Spinal cord (tissue), 10 donors: ENCODE measurements around the gene CPA4. TPM values are rescaled to one million over a fixed set of nuclear protein-coding genes. Genes with fewer than 3 reads are reported as not detected.

ENCODE experiments used
- DNase-seq, 6 donors: peaks; one replicate each; pipeline versions ENCODE4 v3.0.0 to v3.0.0-alpha.2; 2013 to 2015; ENCODE audit warnings: low spot score in 6 of 6, low read depth in 4 of 6
- H3K27ac ChIP-seq: one replicate; pipeline ENCODE4 v1.5.1; 2013; ENCODE audit warnings: low read depth, low read length, control low read depth
- H3K27me3 ChIP-seq: one replicate; pipeline ENCODE4 v1.6.1; 2013; ENCODE audit warnings: low read length; ENCODE audit not compliant: control insufficient read depth, insufficient read depth
- H3K36me3 ChIP-seq: one replicate; pipeline ENCODE4 v1.6.1; 2013; ENCODE audit warnings: low read length; ENCODE audit not compliant: control insufficient read depth, insufficient read depth
- H3K4me1 ChIP-seq: one replicate; pipeline ENCODE4 v1.6.1; 2013; ENCODE audit warnings: low read length; ENCODE audit not compliant: control insufficient read depth, insufficient read depth
- H3K4me3 ChIP-seq: one replicate; pipeline ENCODE4 v1.5.1; 2013; ENCODE audit warnings: low read depth, low read length, control low read depth
- H3K9me3 ChIP-seq: one replicate; pipeline ENCODE4 v1.6.1; 2013; ENCODE audit warnings: low read length; ENCODE audit not compliant: control insufficient read depth, insufficient read depth
- WGBS: methylation state at CpG from one replicate; pipeline ENCODE4 v1.1.5; 2013; ENCODE audit warnings: missing lambda C conversion rate; ENCODE audit not compliant: insufficient coverage; 5-methylcytosine and 5-hydroxymethylcytosine counted together
- polyA plus RNA-seq, 2 donors: library from polyadenylated mRNA; unstranded; fragments of 120-200 nt; gene quantifications; one replicate each; pipeline ENCODE4 v1.2.1, GENCODE V29; 2013; ENCODE audit not compliant: insufficient read length in 2 of 2
- total RNA-seq, 2 donors: library from RNA; depleted of rRNA in 1 of 2; stranded (reverse); fragments of 120-200 nt in 1 of 2; fragments of >200 nt in 1 of 2; gene quantifications; one replicate each; pipeline versions ENCODE4 v1.2.3 to v1.2.4, GENCODE V29; 2013 to 2014
- donor health status: healthy.

CPA4 gene
- total and polyA plus RNA-seq, 4 donors = 0.84 to 2.1 (median 1.5) TPM

GRCh38 chr7:130298544-130299326 is 5.8 kb downstream of the CPA4 start:
- peaks cover 18% of the 10 kb centered on the region for H3K4me1 ChIP-seq
- H3K27me3 ChIP-seq = no peaks in the 10 kb centered on the region
- no peak for DNase-seq
- H3K36me3 ChIP-seq = no peaks in the 10 kb centered on the region
- no peak overlapping the region for H3K27ac ChIP-seq
- H3K4me3 ChIP-seq = no peak overlapping the region
- WGBS = 88% methylated on average over 3 of the region's 5 CpGs
- no peaks in the 10 kb centered on the region for H3K9me3 ChIP-seq

GRCh38 chr7:130299866-130300265 is 6.9 kb downstream of the CPA4 start:
- Histone ChIP-seq H3K4me1 (peaks cover 15% of the 10 kb centered on the region), H3K27me3 (no peaks in the 10 kb centered on the region), H3K27ac (no peak overlapping the region), H3K36me3 (no peaks in the 10 kb centered on the region), H3K4me3 (no peak overlapping the region), H3K9me3 (no peaks in the 10 kb centered on the region)
- no peak for DNase-seq
- 87% methylated on average over 4 of the region's 7 CpGs for WGBS

- 94% methylated on average over 3 of the region's 8 CpGs for WGBS
- Histone ChIP-seq H3K36me3 (no peaks in the 10 kb centered on the region), H3K4me1 (peaks cover 30% of the 10 kb centered on the region), H3K4me3 (no peak overlapping the region), H3K27me3 (no peaks in the 10 kb centered on the region), H3K9me3 (no peaks in the 10 kb centered on the region), H3K27ac (peak overlapping the region; percentile 49)
- DNase-seq = no peak
These were observed 8.6 kb downstream of the CPA4 start for GRCh38 chr7:130301501-130302020.

GRCh38 chr7:130302649-130303048 is 9.7 kb downstream of the CPA4 start:
- no peak overlapping the region for H3K4me3 ChIP-seq
- H3K9me3 ChIP-seq = no peaks in the 10 kb centered on the region
- no peaks in the 10 kb centered on the region for H3K27me3 ChIP-seq
- no peak for DNase-seq
- H3K36me3 ChIP-seq = no peaks in the 10 kb centered on the region
- H3K4me1 ChIP-seq = peaks cover 23% of the 10 kb centered on the region
- H3K27ac ChIP-seq = peak overlapping the region; percentile 61

GRCh38 chr7:130303127-130303526 is 10.2 kb downstream of the CPA4 start:
- DNase-seq = no peak
- H3K36me3 ChIP-seq = no peaks in the 10 kb centered on the region
- no peaks in the 10 kb centered on the region for H3K9me3 ChIP-seq
- no peak overlapping the region for H3K4me3 ChIP-seq
- H3K27ac ChIP-seq = no peak overlapping the region
- no CpG with 5 or more reads among the region's 2 CpGs for WGBS
- H3K4me1 ChIP-seq = peaks cover 18% of the 10 kb centered on the region
- no peaks in the 10 kb centered on the region for H3K27me3 ChIP-seq

GRCh38 chr7:130303551-130303950 is 10.6 kb downstream of the CPA4 start:
- WGBS = no CpG with 5 or more reads among the region's 5 CpGs
- H3K27me3 ChIP-seq = no peaks in the 10 kb centered on the region
- no peak for DNase-seq
- no peak overlapping the region for H3K4me3 ChIP-seq
- H3K36me3 ChIP-seq = no peaks in the 10 kb centered on the region
- no peak overlapping the region for H3K27ac ChIP-seq
- no peaks in the 10 kb centered on the region for H3K9me3 ChIP-seq
- H3K4me1 ChIP-seq = peaks cover 18% of the 10 kb centered on the region

- no peaks in the 10 kb centered on the region for H3K36me3 ChIP-seq
- H3K4me3 ChIP-seq = no peak overlapping the region
- DNase-seq = no peak
These were observed 11.0 kb downstream of the CPA4 start for GRCh38 chr7:130303982-130304381.

GRCh38 chr7:130304878-130305277 is 11.9 kb downstream of the CPA4 start:
- H3K27ac ChIP-seq = no peak overlapping the region
- DNase-seq = no peak

More at GRCh38 chr7:130303982-130304381, 11.0 kb downstream of the CPA4 start:
- Histone ChIP-seq H3K9me3 (no peaks in the 10 kb centered on the region), H3K4me1 (peaks cover 18% of the 10 kb centered on the region), H3K27ac (no peak overlapping the region), H3K27me3 (no peaks in the 10 kb centered on the region)
- WGBS = 95% methylated on average over 4 of the region's 5 CpGs

GRCh38 chr7:130305433-130306042 is 12.6 kb downstream of the CPA4 start:
- H3K4me3 ChIP-seq = no peak overlapping the region
- no peaks in the 10 kb centered on the region for H3K36me3 ChIP-seq
- 31% methylated on average over 18 of the region's 21 CpGs for WGBS
- peak in 4 of 6 donors; percentile 36 to 96 (median 52) for DNase-seq
- H3K27me3 ChIP-seq = no peaks in the 10 kb centered on the region
- H3K27ac ChIP-seq = no peak overlapping the region
- H3K4me1 ChIP-seq = peaks cover 18% of the 10 kb centered on the region
- H3K9me3 ChIP-seq = no peaks in the 10 kb centered on the region

More at GRCh38 chr7:130304878-130305277, 11.9 kb downstream of the CPA4 start:
- WGBS = no CpG with 5 or more reads among the region's 3 CpGs
- no peak overlapping the region for H3K4me3 ChIP-seq
- no peaks in the 10 kb centered on the region for H3K9me3 ChIP-seq
- no peaks in the 10 kb centered on the region for H3K27me3 ChIP-seq
- H3K36me3 ChIP-seq = no peaks in the 10 kb centered on the region
- peaks cover 18% of the 10 kb centered on the region for H3K4me1 ChIP-seq

- Histone ChIP-seq H3K9me3 (no peaks in the 10 kb centered on the region), H3K27me3 (no peaks in the 10 kb centered on the region), H3K27ac (no peak overlapping the region), H3K4me3 (no peak overlapping the region), H3K4me1 (peaks cover 14% of the 10 kb centered on the region), H3K36me3 (no peaks in the 10 kb centered on the region)
- WGBS = no CpG with 5 or more reads among the region's 6 CpGs
- no peak for DNase-seq
These were observed 17.0 kb downstream of the CPA4 start for GRCh38 chr7:130309986-130310385.
